CD4-positive, alpha-beta T cell treated with Interleukin-4 for 4 hours (primary cell): ENCODE results near the gene DYNC1LI2.

ENCODE experiments used
- DNase-seq: peaks from one replicate; pipeline ENCODE4 v3.0.0-alpha.2; 2020

Gene DYNC1LI2

GRCh38 chr16:66735891-66736290 lies 15.5 kb downstream of the DYNC1LI2 start:
- DNase-seq: no peak

- DNase-seq: no peak
These were observed 20.3 kb downstream of the DYNC1LI2 start for GRCh38 chr16:66731101-66731500.

GRCh38 chr16:66728804-66729203 lies 22.6 kb downstream of the DYNC1LI2 start:
- no peak for DNase-seq

- DNase-seq: peak; percentile 55
These were observed 23.2 kb downstream of the DYNC1LI2 start for GRCh38 chr16:66728117-66728787.

- DNase-seq: no peak
These were observed 30.6 kb downstream of the DYNC1LI2 start for GRCh38 chr16:66720766-66721165.

GRCh38 chr16:66719246-66719645 lies 32.2 kb downstream of the DYNC1LI2 start:
- no peak for DNase-seq

GRCh38 chr16:66717776-66718175 lies 33.6 kb downstream of the DYNC1LI2 start:
- no peak for DNase-seq

GRCh38 chr16:66717112-66717675 lies 34.2 kb downstream of the DYNC1LI2 start:
- DNase-seq: no peak

- no peak for DNase-seq
These were observed 36.6 kb downstream of the DYNC1LI2 start for GRCh38 chr16:66714654-66715307.

GRCh38 chr16:66714062-66714461 lies 37.3 kb downstream of the DYNC1LI2 start:
- no peak for DNase-seq

GRCh38 chr16:66713076-66713475 lies 38.3 kb downstream of the DYNC1LI2 start:
- DNase-seq: no peak

- DNase-seq: no peak
These were observed 38.9 kb downstream of the DYNC1LI2 start for GRCh38 chr16:66712512-66712911.

GRCh38 chr16:66711581-66711980 lies 39.8 kb downstream of the DYNC1LI2 start:
- no peak for DNase-seq

GRCh38 chr16:66706506-66706880 lies 44.9 kb downstream of the DYNC1LI2 start:
- no peak for DNase-seq

GRCh38 chr16:66705790-66706505 lies 45.5 kb downstream of the DYNC1LI2 start:
- no peak for DNase-seq

- no peak for DNase-seq
These were observed 47.8 kb downstream of the DYNC1LI2 start for GRCh38 chr16:66703406-66704215.

GRCh38 chr16:66701516-66701915 lies 49.9 kb downstream of the DYNC1LI2 start:
- no peak for DNase-seq

GRCh38 chr16:66701026-66701425 lies 50.4 kb downstream of the DYNC1LI2 start:
- no peak for DNase-seq

- no peak for DNase-seq
These were observed 51.5 kb downstream of the DYNC1LI2 start for GRCh38 chr16:66699898-66700297.

GRCh38 chr16:66698046-66698445 lies 53.4 kb downstream of the DYNC1LI2 start:
- DNase-seq: no peak

- DNase-seq: peak; percentile 64
These were observed 54.5 kb downstream of the DYNC1LI2 start, which contains the start of gene CMTM4 for GRCh38 chr16:66696669-66697630. TSS of gene CMTM4 (minus strand) at chr16:66696743. CDS start at chr16:66696525, 218 bp downstream.
